HL-60 (cell line): ENCODE data around the gene GLI2.

Source experiments
- DNase-seq, 2 experiments: peaks; one replicate each; pipeline ENCODE4 v3.0.0-alpha.2; 2010 to 2020; ENCODE audit warnings: low read depth in 1 of 2, low spot score in 1 of 2
- H3K27ac ChIP-seq: fragments of 250-450 bp; sonication (Bioruptor Pico); replicated peaks from 2 replicates; pipeline ENCODE4 v1.5.1; 2020; ENCODE audit warnings: mild to moderate bottlenecking, moderate library complexity
- H3K27me3 ChIP-seq: fragments of 250-450 bp; sonication (Bioruptor Pico); 2 replicates; pipeline ENCODE4 v1.5.1; 2021; ENCODE audit warnings: mild to moderate bottlenecking, moderate library complexity; ENCODE audit not compliant: insufficient read depth, poor library complexity, severe bottlenecking
- H3K4me3 ChIP-seq: replicated peaks from 2 replicates; pipeline ENCODE4 v1.5.1; 2011; ENCODE audit warnings: mild to moderate bottlenecking, control low read depth, low read length; ENCODE audit not compliant: insufficient read depth
- CTCF ChIP-seq: IDR thresholded peaks from one replicate; pipeline ENCODE4 v1.5.1; 2011; ENCODE audit warnings: low read length, control low read depth, inconsistent platforms; ENCODE audit not compliant: insufficient read depth
- GABPA ChIP-seq: IDR thresholded peaks from 2 replicates; pipeline ENCODE4 v1.6.1; 2012; ENCODE audit warnings: low read depth
- POLR2AphosphoS5 ChIP-seq: IDR thresholded peaks from 2 replicates; pipeline ENCODE4 v1.6.1; 2012; ENCODE audit warnings: low read depth
- REST ChIP-seq: IDR thresholded peaks from 2 replicates; pipeline ENCODE4 v1.6.1; 2012; ENCODE audit warnings: low read depth; ENCODE audit not compliant: insufficient replicate concordance
- SPI1 ChIP-seq: IDR thresholded peaks from 2 replicates; pipeline ENCODE4 v1.6.1; 2012; ENCODE audit warnings: low read depth, mild to moderate bottlenecking, borderline replicate concordance

Gene GLI2

GRCh38 chr2:120770641-120771040 lies 35.0 kb downstream of the GLI2 start:
- Histone ChIP-seq H3K27ac (no peak overlapping the region), H3K4me3 (no peak overlapping the region), H3K27me3 (no peaks in the 10 kb centered on the region)
- DNase-seq, result no peak
- TF ChIP-seq REST (no peak), POLR2AphosphoS5 (no peak), SPI1 (no peak), CTCF (no peak), GABPA (no peak)

- no peak for DNase-seq
- Histone ChIP-seq H3K4me3 (no peak overlapping the region), H3K27me3 (no peaks in the 10 kb centered on the region), H3K27ac (no peak overlapping the region)
- TF ChIP-seq GABPA (no peak), CTCF (no peak), POLR2AphosphoS5 (no peak), REST (no peak), SPI1 (no peak)
Observed at GRCh38 chr2:120771111-120771780, 35.6 kb downstream of the GLI2 start.

- H3K27ac ChIP-seq, result no peak overlapping the region
- H3K27me3 ChIP-seq, result no peaks in the 10 kb centered on the region
- TF ChIP-seq GABPA (no peak), REST (no peak), SPI1 (no peak), POLR2AphosphoS5 (no peak), CTCF (no peak)
- DNase-seq, result no peak
- H3K4me3 ChIP-seq, result no peak overlapping the region
Observed at GRCh38 chr2:120771781-120772208, 36.1 kb downstream of the GLI2 start.
